Transverse colon (tissue), 4 donors: ENCODE data around the gene CDK15.
"Not testable (repeated sequence)": the region's sequence is repeated elsewhere in the genome, so short reads cannot be mapped to it uniquely, and the experiment has no call there.

Source experiments
- EP300 ChIP-seq: sonication (generic); formaldehyde crosslinking; IDR thresholded peaks from one replicate; pipeline ENCODE4 v1.6.1; 2017; ENCODE audit warnings: antibody characterized with exemption, low read depth
- POLR2A ChIP-seq: fragments of 450-650 bp; IDR thresholded peaks from one replicate; pipeline ENCODE4 v1.6.1; 2016; ENCODE audit warnings: antibody characterized with exemption, mild to moderate bottlenecking, moderate library complexity
- POLR2AphosphoS5 ChIP-seq, 3 donors: sonication (generic); formaldehyde crosslinking; IDR thresholded peaks; one replicate each; pipeline ENCODE4 v1.6.1; 2016; ENCODE audit warnings: antibody characterized with exemption in 3 of 3
- TF ChIP-seq, protein P1 (sequence below), 5 experiments: fragments of 200-600 bp in 3 of 5; fragments of 450-650 bp in 2 of 5; sonication (generic) in 3 of 5; IDR thresholded peaks; 1 replicate in 2 of 5; 2 replicates in 3 of 5; pipeline ENCODE4 v1.5.1; 2016 to 2017; ENCODE audit warnings: antibody characterized with exemption in 5 of 5, inconsistent platforms in 3 of 5, mild to moderate bottlenecking in 2 of 5, moderate library complexity in 1 of 5

DNA sequence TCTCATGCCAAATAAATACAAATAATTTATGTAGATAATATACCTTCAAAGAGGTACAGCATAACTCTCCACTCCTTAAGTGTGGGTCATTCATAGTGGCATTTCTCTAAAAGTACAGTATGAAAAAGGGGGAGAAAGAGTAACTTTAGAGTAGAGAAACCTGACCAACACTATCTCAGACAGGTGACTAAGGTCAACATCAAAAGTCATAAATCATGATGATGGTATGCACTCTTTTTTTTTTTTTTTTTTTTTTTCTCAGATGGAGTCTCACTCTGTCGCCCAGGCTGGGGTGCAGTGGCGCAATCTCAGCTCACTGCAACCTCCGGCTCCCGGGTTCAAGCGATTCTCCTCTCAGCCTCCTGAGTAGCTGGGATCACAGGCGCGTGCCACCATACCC is 4.3 kb downstream of the CDK15 start:
- TF ChIP-seq, protein P1, sequence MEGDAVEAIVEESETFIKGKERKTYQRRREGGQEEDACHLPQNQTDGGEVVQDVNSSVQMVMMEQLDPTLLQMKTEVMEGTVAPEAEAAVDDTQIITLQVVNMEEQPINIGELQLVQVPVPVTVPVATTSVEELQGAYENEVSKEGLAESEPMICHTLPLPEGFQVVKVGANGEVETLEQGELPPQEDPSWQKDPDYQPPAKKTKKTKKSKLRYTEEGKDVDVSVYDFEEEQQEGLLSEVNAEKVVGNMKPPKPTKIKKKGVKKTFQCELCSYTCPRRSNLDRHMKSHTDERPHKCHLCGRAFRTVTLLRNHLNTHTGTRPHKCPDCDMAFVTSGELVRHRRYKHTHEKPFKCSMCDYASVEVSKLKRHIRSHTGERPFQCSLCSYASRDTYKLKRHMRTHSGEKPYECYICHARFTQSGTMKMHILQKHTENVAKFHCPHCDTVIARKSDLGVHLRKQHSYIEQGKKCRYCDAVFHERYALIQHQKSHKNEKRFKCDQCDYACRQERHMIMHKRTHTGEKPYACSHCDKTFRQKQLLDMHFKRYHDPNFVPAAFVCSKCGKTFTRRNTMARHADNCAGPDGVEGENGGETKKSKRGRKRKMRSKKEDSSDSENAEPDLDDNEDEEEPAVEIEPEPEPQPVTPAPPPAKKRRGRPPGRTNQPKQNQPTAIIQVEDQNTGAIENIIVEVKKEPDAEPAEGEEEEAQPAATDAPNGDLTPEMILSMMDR (IDR thresholded peaks at IDR 0.05), result not testable (repeated sequence)
- not testable (repeated sequence) for TF ChIP-seq POLR2AphosphoS5 (IDR thresholded peaks at IDR 0.05); POLR2A; EP300
